HCT116 (cell line): Measurements from ENCODE around the gene IFI27. TPM values are rescaled to one million over a fixed set of nuclear protein-coding genes. Genes with fewer than 3 reads are reported as not detected.

Experiments
- ATAC-seq: fragments of 200-7000 bp; cut with Tn5 transposase; 2 replicates; pipeline ENCODE4 v1.9.1; 2020; ENCODE audit warnings: mild to moderate bottlenecking, moderate library complexity
- BruUV-seq: library from RNA; stranded (reverse); fragments of 400-500 nt; replicated peaks from 2 replicates; lab custom pipeline; 2021; lab: Mats Ljungman, UMichigan
- CTCF ChIA-PET: fragments of 300-600 bp; sonication (Branson Sonifier 250); formaldehyde crosslinking; loops from one replicate; lab custom pipeline; 2021; ENCODE audit warnings: antibody characterized with exemption; lab: Charles Lee
- POLR2A ChIA-PET: fragments of 300-600, 350-600 bp; sonication (Branson Sonifier 250); formaldehyde crosslinking; loops from one replicate; lab custom pipeline; 2021; ENCODE audit warnings: antibody characterized with exemption; lab: Charles Lee
- RAD21 ChIA-PET, 2 experiments: fragments of 300-600 bp; sonication (Branson Sonifier 250); formaldehyde crosslinking; loops; one replicate each; lab custom pipeline; 2023; ENCODE audit warnings: low total read pairs in 2 of 2; ENCODE audit not compliant: uncharacterized antibody in 2 of 2, unreplicated experiment in 2 of 2, low non-redundant PET in 1 of 2; lab: Charles Lee
- DNase-seq: peaks from one replicate; pipeline ENCODE4 v3.0.0-alpha.2; 2010; ENCODE audit warnings: low read depth, low spot score
- H2AFZ ChIP-seq: fragments of 200-600 bp; shearing (Covaris generic), sonication (generic); 2 replicates; pipeline ENCODE4 v1.6.1; 2017; ENCODE audit warnings: low read depth, mixed run types, mixed read lengths, antibody characterized with exemption, low read length; ENCODE audit not compliant: poor library complexity, severe bottlenecking
- H3K27ac ChIP-seq: 2 replicates; pipeline ENCODE4 v1.5.1; 2012; ENCODE audit warnings: low read depth, low read length
- H3K27me3 ChIP-seq: fragments of 200-600 bp; sonication (generic); 2 replicates; pipeline ENCODE4 v1.6.1; 2016; ENCODE audit warnings: mixed run types, low read length, mixed read lengths; ENCODE audit not compliant: insufficient read depth
- H3K36me3 ChIP-seq, 2 experiments: fragments of 200-500 bp in 1 of 2; fragments of 200-600 bp in 1 of 2; sonication (Bioruptor generic) in 1 of 2; sonication (generic) in 1 of 2; 2 replicates each; pipeline versions ENCODE4 v1.5.1 to v1.6.1; 2014 to 2016; ENCODE audit warnings: low read length in 2 of 2, inconsistent platforms in 1 of 2, mixed read lengths in 1 of 2, mixed run types in 1 of 2; ENCODE audit not compliant: insufficient read depth in 2 of 2, control insufficient read depth in 1 of 2
- H3K4me1 ChIP-seq, 2 experiments: fragments of 200-600 bp in 1 of 2; sonication (generic) in 1 of 2; 2 replicates each; pipeline versions ENCODE4 v1.5.1 to v1.6.1; 2012 to 2017; ENCODE audit warnings: low read length in 2 of 2, inconsistent platforms in 1 of 2, mild to moderate bottlenecking in 1 of 2, mixed read lengths in 1 of 2, mixed run types in 1 of 2, moderate library complexity in 1 of 2; ENCODE audit not compliant: insufficient read depth in 2 of 2, control insufficient read depth in 1 of 2
- H3K4me2 ChIP-seq: fragments of 200-600 bp; sonication (generic); 2 replicates; pipeline ENCODE4 v1.6.1; 2017; ENCODE audit warnings: mixed run types, low read length, mixed read lengths
- H3K4me3 ChIP-seq, 2 experiments: fragments of 200-600 bp in 1 of 2; sonication (generic) in 1 of 2; replicated peaks in 1 of 2; 2 replicates each; pipeline ENCODE4 v1.5.1; 2011 to 2016; ENCODE audit warnings: low read length in 2 of 2, control low read depth in 1 of 2, low read depth in 1 of 2, mild to moderate bottlenecking in 1 of 2, mixed read lengths in 1 of 2, mixed run types in 1 of 2
- H3K79me2 ChIP-seq: fragments of 200-600 bp; sonication (generic); 2 replicates; pipeline ENCODE4 v1.6.1; 2017; ENCODE audit warnings: mild to moderate bottlenecking, mixed run types, low read length, moderate library complexity, mixed read lengths; ENCODE audit not compliant: insufficient read depth
- H3K9ac ChIP-seq: fragments of 200-600 bp; sonication (generic); 2 replicates; pipeline ENCODE4 v1.6.1; 2016; ENCODE audit warnings: low read length, mixed read lengths
- H3K9me2 ChIP-seq: fragments of 200-600 bp; sonication (generic), shearing (Covaris generic); 2 replicates; pipeline ENCODE4 v1.6.1; 2017; ENCODE audit warnings: mixed run types, mild to moderate bottlenecking, moderate library complexity; ENCODE audit not compliant: insufficient read depth
- H3K9me3 ChIP-seq, 2 experiments: fragments of 200-500 bp in 1 of 2; fragments of 200-600 bp in 1 of 2; sonication (Bioruptor generic) in 1 of 2; sonication (generic) in 1 of 2; 2 replicates each; pipeline ENCODE4 v1.6.1; 2014 to 2017; ENCODE audit warnings: low read length in 2 of 2, mixed read lengths in 2 of 2, inconsistent platforms in 1 of 2, low read depth in 1 of 2, mild to moderate bottlenecking in 1 of 2, mixed run types in 1 of 2, moderate library complexity in 1 of 2; ENCODE audit not compliant: control insufficient read depth in 1 of 2, insufficient read depth in 1 of 2
- H4K20me1 ChIP-seq: fragments of 200-600 bp; sonication (generic), shearing (Covaris generic); 2 replicates; pipeline ENCODE4 v1.6.1; 2017; ENCODE audit warnings: mixed run types, mild to moderate bottlenecking, moderate library complexity; ENCODE audit not compliant: insufficient read depth
- CEBPB ChIP-seq: IDR thresholded peaks from 2 replicates; pipeline ENCODE4 v1.6.1; 2012; ENCODE audit warnings: low read depth
- EGR1 ChIP-seq: IDR thresholded peaks from 2 replicates; pipeline ENCODE4 v1.6.1; 2012; ENCODE audit warnings: low read depth
- EZH2phosphoT487 ChIP-seq: fragments of 200-600 bp; IDR thresholded peaks from 2 replicates; pipeline ENCODE4 v1.6.1; 2018; ENCODE audit warnings: antibody characterized with exemption, borderline replicate concordance
- JUND ChIP-seq: IDR thresholded peaks from 2 replicates; pipeline ENCODE4 v1.6.1; 2012
- POLR2A ChIP-seq: IDR thresholded peaks from 2 replicates; pipeline ENCODE4 v1.7.0; 2011; ENCODE audit warnings: borderline replicate concordance; ENCODE audit not compliant: insufficient read depth, insufficient read length; ENCODE audit errors: extremely low read depth
- POLR2AphosphoS5 ChIP-seq: IDR thresholded peaks from 2 replicates; pipeline ENCODE4 v1.6.1; 2011; ENCODE audit warnings: mild to moderate bottlenecking, low read depth, low read length, moderate library complexity
- SIN3A ChIP-seq: IDR thresholded peaks from 2 replicates; pipeline ENCODE4 v1.6.1; 2012; ENCODE audit warnings: low read depth
- TCF7L2 ChIP-seq: IDR thresholded peaks from 2 replicates; pipeline ENCODE4 v1.7.0; 2011; ENCODE audit warnings: borderline replicate concordance, inconsistent platforms; ENCODE audit not compliant: insufficient read depth, insufficient read length; ENCODE audit errors: extremely low read depth
- YY1 ChIP-seq: IDR thresholded peaks from 2 replicates; pipeline ENCODE4 v1.6.1; 2011; ENCODE audit warnings: low read length, low read depth, moderate library complexity, mild to moderate bottlenecking; ENCODE audit not compliant: insufficient replicate concordance; ENCODE audit errors: extremely low read depth
- intact Hi-C: fragments of 100-400 bp; cut with micrococcal nuclease; formaldehyde crosslinking; loops from 2 replicates; pipeline ENCODE4 v1.10.0; 2022
- total RNA-seq: library from RNA; stranded (reverse); gene quantifications from one replicate; pipeline ENCODE4 v1.2.1, GENCODE V29; 2021; ENCODE audit not compliant: unreplicated experiment
- TF ChIP-seq, protein P1 (sequence below): IDR thresholded peaks from 2 replicates; pipeline ENCODE4 v1.6.1; 2012

Gene IFI27
- total RNA-seq, 1 experiment from 2014 or later: 3.8 TPM

DNA sequence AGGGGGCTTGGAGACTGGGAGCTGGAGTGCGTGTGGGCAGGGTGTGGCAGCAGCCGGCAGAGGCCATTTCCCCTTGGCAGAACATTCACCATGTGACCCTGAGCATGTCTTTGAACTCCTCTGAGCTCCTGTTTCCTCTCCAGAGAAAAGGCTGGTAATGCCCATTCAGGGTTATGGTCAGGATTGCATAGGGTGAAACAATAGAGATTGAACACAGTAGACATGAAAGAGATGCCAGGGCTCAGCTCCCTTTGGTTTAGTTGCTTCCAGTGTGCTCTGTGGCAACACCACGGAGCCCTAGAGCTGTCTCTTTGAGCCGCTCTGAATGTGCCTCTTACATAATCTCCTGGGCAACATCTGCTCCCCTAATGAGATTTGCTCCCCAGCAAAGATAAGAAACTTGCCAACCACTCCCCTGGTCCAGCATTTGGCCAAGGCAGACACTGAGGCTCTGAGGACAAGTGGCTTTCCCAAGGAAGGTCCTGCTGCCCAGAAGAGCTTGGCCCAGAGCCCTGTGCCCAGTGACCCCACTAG lies 4.6 kb downstream of the IFI27 start:
- no TSS peak for BruUV-seq
- H3K79me2 ChIP-seq: no peaks in the 10 kb centered on the region
- H3K9me2 ChIP-seq: no peaks in the 10 kb centered on the region
- DNase-seq (no peak), ATAC-seq (no peak)
- H3K36me3 ChIP-seq: no peaks in the 10 kb centered on the region
- no peak overlapping the region for H3K27ac ChIP-seq
- POLR2A ChIA-PET: interaction anchor here (0.9 kb wide), 1 partner anchor 13 kb away, joined by 3 read pairs; no protein-coding TSS in a partner anchor
- TF ChIP-seq TCF7L2 (peak; percentile 43), JUND (no peak), SIN3A (no peak), CEBPB (no peak), EZH2phosphoT487 (no peak), YY1 (no peak), POLR2AphosphoS5 (no peak)
- peaks cover 0 to 5% of the 10 kb centered on the region in 2 experiments; a peak in 2 of 4 replicates for H3K9me3 ChIP-seq
- H3K9ac ChIP-seq: no peak overlapping the region
- CTCF ChIA-PET: no interaction called here
- H2AFZ ChIP-seq: no peak overlapping the region
- H3K4me1 ChIP-seq: peaks cover 0 to 18% of the 10 kb centered on the region in 2 experiments; a peak in 1 of 4 replicates
- intact Hi-C loops: no loop called here
- H3K27me3 ChIP-seq: peaks cover 3% of the 10 kb centered on the region; the same call in 1 of the 2 replicates
- H3K4me2 ChIP-seq: no peak overlapping the region
- RAD21 ChIA-PET: no interaction called here
- no peaks in the 10 kb centered on the region for H4K20me1 ChIP-seq
- H3K4me3 ChIP-seq: no peak overlapping the region

DNA sequence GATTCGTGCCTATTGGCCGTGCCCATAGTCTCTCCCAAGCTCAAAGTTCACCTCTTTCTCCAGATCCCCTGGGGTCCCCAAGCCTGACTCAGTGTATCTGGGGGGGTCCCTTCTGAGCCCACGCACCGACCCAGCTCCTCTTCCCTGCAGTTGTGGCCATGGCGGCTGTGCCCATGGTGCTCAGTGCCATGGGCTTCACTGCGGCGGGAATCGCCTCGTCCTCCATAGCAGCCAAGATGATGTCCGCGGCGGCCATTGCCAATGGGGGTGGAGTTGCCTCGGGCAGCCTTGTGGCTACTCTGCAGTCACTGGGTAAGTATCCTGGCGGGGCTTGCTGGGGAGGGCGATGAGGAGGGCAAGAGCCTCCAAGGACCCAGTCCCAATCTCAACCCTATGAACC lies 5.1 kb downstream of the IFI27 start:
- BruUV-seq: no TSS peak
- Histone ChIP-seq H3K4me1 (peaks cover 0 to 14% of the 10 kb centered on the region in 2 experiments; a peak in 1 of 4 replicates), H3K4me2 (no peak overlapping the region)

More for the DNA sequence above, 5.1 kb downstream of the IFI27 start:
- ATAC-seq: no peak
- no peak overlapping the region for H3K4me3 ChIP-seq
- ChIA-PET RAD21 (no interaction called here), POLR2A (interaction anchor here (0.9 kb wide), 1 partner anchor 13 kb away, joined by 3 read pairs; no protein-coding TSS in a partner anchor), CTCF (no interaction called here)
- no peak for DNase-seq
- H3K27ac ChIP-seq: no peak overlapping the region
- H4K20me1 ChIP-seq: no peaks in the 10 kb centered on the region
- H3K36me3 ChIP-seq: no peaks in the 10 kb centered on the region
- H2AFZ ChIP-seq: no peak overlapping the region
- peaks cover 3% of the 10 kb centered on the region; the same call in 1 of the 2 replicates for H3K27me3 ChIP-seq
- H3K79me2 ChIP-seq: no peaks in the 10 kb centered on the region
- TF ChIP-seq TCF7L2 (no peak), POLR2A (no peak), EGR1 (no peak)
- TF ChIP-seq, protein P1, sequence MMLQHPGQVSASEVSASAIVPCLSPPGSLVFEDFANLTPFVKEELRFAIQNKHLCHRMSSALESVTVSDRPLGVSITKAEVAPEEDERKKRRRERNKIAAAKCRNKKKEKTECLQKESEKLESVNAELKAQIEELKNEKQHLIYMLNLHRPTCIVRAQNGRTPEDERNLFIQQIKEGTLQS: no peak
- TF ChIP-seq, all 23 proteins: peak for 0
- Histone ChIP-seq H3K9ac (no peak overlapping the region), H3K9me2 (no peaks in the 10 kb centered on the region), H3K9me3 (peaks cover 0 to 10% of the 10 kb centered on the region in 2 experiments; a peak in 2 of 4 replicates)
- intact Hi-C loops: no loop called here
